H1 (cell line): ENCODE data around the gene B3GALT4. TPM values are rescaled to one million over a fixed set of nuclear protein-coding genes. Genes with fewer than 3 reads are reported as not detected.

Source experiments
- CHD7 ChIP-seq: fragments of 300-600 bp; sonication (generic); IDR thresholded peaks from 2 replicates; pipeline ENCODE4 v1.7.1; 2012; ENCODE audit warnings: low read length, moderate library complexity, mild to moderate bottlenecking, inconsistent platforms; ENCODE audit not compliant: insufficient replicate concordance
- ZNF274 ChIP-seq: IDR thresholded peaks from 2 replicates; pipeline ENCODE4 v1.7.0; 2012; ENCODE audit warnings: low read length, borderline replicate concordance; ENCODE audit errors: extremely low read depth
- polyA plus RNA-seq, 7 experiments: library from polyadenylated mRNA; depleted of rRNA in 3 of 7; stranded (reverse) in 5 of 7; unstranded in 2 of 7; fragments of >200 nt in 5 of 7; fragments of 200-250 nt in 2 of 7; gene quantifications; 1 replicate in 5 of 7; 2 replicates in 1 of 7; 4 replicates in 1 of 7; pipeline versions ENCODE4 v1.2.1 to v1.2.3, GENCODE V29; 2011 to 2013; ENCODE audit warnings: missing spikeins in 2 of 7, mixed read lengths in 2 of 7
- total RNA-seq: library from RNA; stranded (reverse); fragmentation: NEBNext Ultra II Directional; extraction: Animal tissue kit (Norgen Biotek cat#: 25700); gene quantifications from 2 replicates; pipeline ENCODE4 v1.2.1, GENCODE V29; 2021

B3GALT4 gene
- total and polyA plus RNA-seq, 2 of the 8 experiments (the other 6 are each of a cell fraction or from before 2014, with no cell fraction given), result 2.2 to 3.0 TPM

DNA sequence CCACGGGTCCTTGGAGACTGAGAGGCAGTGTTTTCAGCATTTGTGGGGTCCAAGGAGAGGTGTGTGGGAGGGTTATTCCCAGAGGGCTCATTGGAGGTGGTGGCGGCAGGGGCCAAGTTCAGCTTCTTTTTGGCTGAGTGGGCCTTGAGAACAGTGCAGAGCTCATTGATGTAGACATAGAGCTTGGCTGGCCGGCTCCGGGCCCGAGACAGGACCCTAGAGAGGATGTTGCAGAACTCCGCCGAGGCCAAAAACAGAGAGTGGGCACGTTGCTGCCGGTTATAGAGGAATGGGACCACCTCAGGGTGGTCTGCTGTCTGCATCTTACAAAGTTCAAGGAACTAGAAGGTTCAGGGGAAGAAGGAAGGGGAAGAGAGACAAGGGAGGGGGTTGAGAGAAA, 44.3 kb downstream of the B3GALT4 start (continued):
- TF ChIP-seq CHD7 (no peak), ZNF274 (no peak)
